Neural progenitor cell (in vitro differentiated cells): ENCODE data around the gene IBTK.

Source experiments
- CTCF ChIP-seq: fragments of 200-600 bp; sonication (generic); IDR thresholded peaks from 2 replicates; pipeline ENCODE4 v1.5.1; 2017; ENCODE audit warnings: antibody characterized with exemption, mild to moderate bottlenecking
- EZH2 ChIP-seq: fragments of 200-600 bp; sonication (generic); IDR thresholded peaks from 2 replicates; pipeline ENCODE4 v1.6.1; 2017; ENCODE audit warnings: antibody characterized with exemption, mild to moderate bottlenecking, moderate library complexity

GRCh38 chr6:82246370-82246769 lies 1.2 kb downstream of the IBTK start:
- TF ChIP-seq CTCF (no peak), EZH2 (no peak)
